ENCODE data around the gene SLC35B2.

Gene SLC35B2

GRCh38 chr6:44245912-44246662 lies 11.2 kb downstream of the SLC35B2 start (continued):
- TF ChIP-seq ZNF416 (tag by site-specific recombination; IDR thresholded peaks at IDR 0.05) = no peak
- 0 out of 2 replicates have a peak, but pooled peaks have one; percentile 10 for TF ChIP-seq ZNF600 (tag by site-specific recombination; IDR thresholded peaks at IDR 0.05)
- TF ChIP-seq KLF17 (tag by site-specific recombination; IDR thresholded peaks at IDR 0.05) = peak; percentile 85
- no peak for TF ChIP-seq ZNF37A (tag by site-specific recombination; IDR thresholded peaks at IDR 0.05)
- TF ChIP-seq ZNF580 (tag by site-specific recombination; IDR thresholded peaks at IDR 0.05) = no peak
- 0 out of 2 replicates have a peak, but pooled peaks have one; percentile 42 for TF ChIP-seq ZNF704 (tag by site-specific recombination; IDR thresholded peaks at IDR 0.05)
- no peak for TF ChIP-seq ZNF18 (tag by site-specific recombination; IDR thresholded peaks at IDR 0.05)
- peak; percentile 80; the same call in 1 of the 2 replicates for TF ChIP-seq ZSCAN30 (tag by site-specific recombination; IDR thresholded peaks at IDR 0.05)
- no peak for TF ChIP-seq ZNF214 (tag by site-specific recombination; IDR thresholded peaks at IDR 0.05; ENCODE audit: borderline replicate concordance)
- no peak for TF ChIP-seq ZNF830 (tag by site-specific recombination; IDR thresholded peaks at IDR 0.05; ENCODE audit: low read depth)
- peak; percentile 83 for TF ChIP-seq ZXDB (tag by site-specific recombination; IDR thresholded peaks at IDR 0.05)
- no peak for TF ChIP-seq ZNF138 (tag by site-specific recombination; IDR thresholded peaks at IDR 0.05; ENCODE audit: borderline replicate concordance)
- TF ChIP-seq ZNF596 (tag by site-specific recombination; IDR thresholded peaks at IDR 0.05) = 0 out of 2 replicates have a peak, but pooled peaks have one; percentile 43
- peak; percentile 73 for TF ChIP-seq ZBTB44 (tag by site-specific recombination; IDR thresholded peaks at IDR 0.05)
- TF ChIP-seq GLI4 (tag by site-specific recombination; IDR thresholded peaks at IDR 0.05) = peak; percentile 83
- no peak for TF ChIP-seq ZFP41 (tag by site-specific recombination; IDR thresholded peaks at IDR 0.05; ENCODE audit: borderline replicate concordance)
- no peak for TF ChIP-seq ZNF140 (tag by site-specific recombination; IDR thresholded peaks at IDR 0.05)
- no peak for TF ChIP-seq ZNF624 (tag by site-specific recombination; IDR thresholded peaks at IDR 0.05)
- no peak; the same call in 1 of the 2 replicates for TF ChIP-seq ZBTB11 (tag by site-specific recombination; conservative IDR thresholded peaks at IDR 0.05; ENCODE audit: low read depth)
- no peak for TF ChIP-seq ZNF777 (tag by site-specific recombination; IDR thresholded peaks at IDR 0.05; ENCODE audit: borderline replicate concordance)
- no peak for TF ChIP-seq MZF1 (tag by site-specific recombination; IDR thresholded peaks at IDR 0.05; ENCODE audit: borderline replicate concordance)
- TF ChIP-seq ZNF843 (tag by site-specific recombination; IDR thresholded peaks at IDR 0.05) = peak; percentile 67; the same call in 1 of the 2 replicates
- TF ChIP-seq SALL2 (tag by site-specific recombination; IDR thresholded peaks at IDR 0.05; ENCODE audit: borderline replicate concordance) = no peak
- TF ChIP-seq ZNF558 (tag by site-specific recombination; IDR thresholded peaks at IDR 0.05) = no peak
- TF ChIP-seq ZNF169 (tag by site-specific recombination; IDR thresholded peaks at IDR 0.05) = no peak
- peak; percentile 79; the same call in 1 of the 2 replicates for TF ChIP-seq REPIN1 (tag by site-specific recombination; IDR thresholded peaks at IDR 0.05; ENCODE audit: low read depth)
- 0 out of 2 replicates have a peak, but pooled peaks have one; percentile 55 for TF ChIP-seq ZSCAN18 (tag by site-specific recombination; IDR thresholded peaks at IDR 0.05)
- TF ChIP-seq ZNF561 (tag by site-specific recombination; IDR thresholded peaks at IDR 0.05; ENCODE audit: borderline replicate concordance) = 0 out of 2 replicates have a peak, but pooled peaks have one; percentile 26
- no peak for TF ChIP-seq ZNF701 (tag by site-specific recombination; IDR thresholded peaks at IDR 0.05)

All from HEK293 (cell line).